Measurements from ENCODE around the gene GPR65.

Gene GPR65

DNA sequence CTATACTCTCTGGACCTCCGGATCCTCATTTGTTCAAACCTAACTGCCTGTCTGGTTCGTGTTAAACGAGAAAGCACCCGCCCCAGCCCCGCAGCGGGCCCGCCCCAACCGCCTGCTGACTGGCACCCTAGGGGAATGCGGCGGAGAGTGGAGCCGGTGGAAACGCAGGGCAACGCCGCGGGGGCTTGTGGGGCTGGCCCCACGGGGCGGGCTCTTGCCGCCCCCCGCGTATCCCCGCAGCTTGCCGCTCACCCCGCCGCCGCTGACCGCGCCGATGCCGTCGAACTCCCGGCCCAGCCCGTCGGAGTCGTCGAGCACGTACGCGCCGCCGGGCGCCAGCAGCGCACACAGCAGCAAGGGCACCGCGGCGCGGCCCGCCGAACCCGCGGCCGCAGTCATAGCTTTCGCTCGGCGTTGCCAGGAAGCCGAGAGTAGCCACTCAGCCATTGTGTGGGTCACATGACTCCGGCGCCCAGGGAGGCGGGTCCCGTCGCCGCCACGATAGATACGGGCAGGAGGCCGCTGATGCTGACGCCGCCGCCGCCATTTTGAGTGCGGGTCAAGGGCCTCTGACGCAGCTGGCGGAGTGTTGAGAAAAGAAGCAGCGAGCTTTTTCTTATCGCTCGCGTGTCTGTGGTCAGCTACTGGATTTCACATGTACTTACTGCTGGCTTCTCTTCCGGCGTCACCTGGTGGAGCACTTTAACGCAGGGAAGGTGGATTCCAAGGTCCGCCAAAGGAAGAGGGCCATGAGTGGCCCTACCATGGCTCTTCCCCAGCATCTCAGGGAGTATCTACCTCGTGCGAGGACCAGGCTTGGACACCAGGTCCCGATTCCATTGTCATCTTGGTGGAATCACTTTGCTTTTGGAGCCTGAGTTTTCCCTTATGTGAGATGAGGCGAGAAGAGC lies 12.0 kb upstream of the GPR65 start, which contains the start of gene GALC:
Gene GALC (minus strand): TSS at position 465 of the 911 bp plus-strand sequence. CDS start 18 bp downstream, at position 447.
- TF ChIP-seq TAF1 (IDR thresholded peaks at IDR 0.05; ENCODE audit: low read depth) (peak; percentile 49; the same call in 1 of the 2 replicates), USF1 (IDR thresholded peaks at IDR 0.05) (peak; percentile 95), YY1 (IDR thresholded peaks at IDR 0.05; ENCODE audit: low read depth) (peak; percentile 99), EGR1 (IDR thresholded peaks at IDR 0.05) (peak; percentile 74), NFIC (IDR thresholded peaks at IDR 0.05) (no peak), MAX (IDR thresholded peaks at IDR 0.05) (peak; percentile 84)

DNA sequence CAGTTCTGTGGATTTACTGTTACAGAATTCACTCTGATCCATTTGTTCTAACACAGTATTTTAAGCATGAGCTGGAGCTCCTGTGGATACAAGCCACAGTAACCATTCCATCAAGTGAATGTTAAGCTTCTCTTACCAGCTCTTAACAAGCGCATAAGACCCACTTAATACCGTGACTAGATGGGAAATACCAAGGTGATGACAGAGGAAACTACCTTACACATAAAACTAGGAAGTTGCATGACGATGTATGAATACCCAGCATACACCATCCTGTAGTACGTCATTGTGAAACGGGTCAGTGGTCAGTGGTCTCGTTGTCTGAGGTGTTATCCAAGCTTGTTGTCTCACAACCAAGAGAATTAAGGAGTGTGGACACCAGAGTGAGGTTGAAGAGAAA lies 10.0 kb upstream of the GPR65 start:
- TF ChIP-seq RAD21 (IDR thresholded peaks at IDR 0.05; ENCODE audit: low read depth) (no peak), EGR1 (IDR thresholded peaks at IDR 0.05) (no peak), YY1 (IDR thresholded peaks at IDR 0.05; ENCODE audit: low read depth) (no peak), CREB1 (IDR thresholded peaks at IDR 0.05; ENCODE audit: low read depth) (no peak), REST (IDR thresholded peaks at IDR 0.05; ENCODE audit: low read depth) (no peak), FOXM1 (IDR thresholded peaks at IDR 0.05; ENCODE audit: borderline replicate concordance, low read depth) (no peak), CEBPB (IDR thresholded peaks at IDR 0.05) (no peak), TCF12 (IDR thresholded peaks at IDR 0.05; ENCODE audit: low read depth) (no peak), MAX (IDR thresholded peaks at IDR 0.05) (no peak), TEAD4 (IDR thresholded peaks at IDR 0.05) (no peak), TAF1 (IDR thresholded peaks at IDR 0.05; ENCODE audit: low read depth) (no peak), NFIC (IDR thresholded peaks at IDR 0.05) (no peak), EP300 (IDR thresholded peaks at IDR 0.05; ENCODE audit: borderline replicate concordance) (no peak), USF1 (IDR thresholded peaks at IDR 0.05) (no peak)

DNA sequence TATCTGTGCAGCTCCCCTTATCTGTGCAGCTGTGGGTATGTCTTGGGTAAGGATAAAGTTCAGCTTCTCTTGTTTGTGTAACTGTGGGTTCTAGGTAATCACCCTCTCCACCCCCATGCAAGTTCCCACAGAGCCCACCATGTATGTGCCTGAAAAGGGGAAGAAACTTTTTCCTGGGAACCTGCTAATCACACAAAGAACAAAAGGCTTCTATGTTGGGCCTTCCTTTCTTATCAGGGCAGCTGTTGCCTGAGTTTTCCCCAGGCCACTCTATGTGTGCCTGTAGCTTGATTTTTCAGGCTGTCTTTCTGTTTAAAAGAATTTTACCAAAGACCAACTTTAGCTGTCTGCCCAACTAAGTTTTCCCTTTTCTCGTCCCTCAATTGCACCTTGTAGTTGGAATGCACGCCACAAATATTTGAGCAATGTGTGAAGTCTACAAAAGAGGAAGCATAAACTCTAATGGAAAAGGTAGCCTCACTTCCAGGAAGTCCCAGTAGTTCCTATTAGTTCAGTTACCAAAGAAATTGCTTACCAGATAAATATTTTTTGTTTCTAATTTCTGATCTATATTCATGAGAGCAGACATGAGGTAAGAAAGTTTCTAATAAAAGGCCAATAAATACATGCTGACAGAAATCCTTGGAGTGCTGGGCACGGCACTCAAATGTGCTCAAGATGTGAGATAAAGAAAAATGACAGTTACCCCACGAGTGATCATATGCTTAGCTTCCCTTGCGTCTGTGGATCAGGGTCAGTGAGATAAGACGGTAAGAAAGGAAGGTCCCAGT lies 9.2 kb upstream of the GPR65 start:
- TF ChIP-seq REST (IDR thresholded peaks at IDR 0.05; ENCODE audit: low read depth), result no peak
- no peak for TF ChIP-seq RAD21 (IDR thresholded peaks at IDR 0.05; ENCODE audit: low read depth)
- TF ChIP-seq CREB1 (IDR thresholded peaks at IDR 0.05; ENCODE audit: low read depth), result no peak
- TF ChIP-seq NFIC (IDR thresholded peaks at IDR 0.05), result no peak
- no peak for TF ChIP-seq EP300 (IDR thresholded peaks at IDR 0.05; ENCODE audit: borderline replicate concordance)
- no peak for TF ChIP-seq USF1 (IDR thresholded peaks at IDR 0.05)
- no peak for TF ChIP-seq FOXM1 (IDR thresholded peaks at IDR 0.05; ENCODE audit: borderline replicate concordance, low read depth)
- TF ChIP-seq CEBPB (IDR thresholded peaks at IDR 0.05), result no peak
- TF ChIP-seq TEAD4 (IDR thresholded peaks at IDR 0.05), result no peak
- no peak for TF ChIP-seq EGR1 (IDR thresholded peaks at IDR 0.05)
- TF ChIP-seq MAX (IDR thresholded peaks at IDR 0.05), result no peak
- TF ChIP-seq TAF1 (IDR thresholded peaks at IDR 0.05; ENCODE audit: low read depth), result no peak

GRCh38 chr14:87996291-87996592 lies 8.7 kb upstream of the GPR65 start:
- TF ChIP-seq TAF1 (IDR thresholded peaks at IDR 0.05; ENCODE audit: low read depth), result no peak
- TF ChIP-seq MAX (IDR thresholded peaks at IDR 0.05), result no peak
- TF ChIP-seq RAD21 (IDR thresholded peaks at IDR 0.05; ENCODE audit: low read depth), result no peak
- TF ChIP-seq NFIC (IDR thresholded peaks at IDR 0.05), result no peak
- TF ChIP-seq EGR1 (IDR thresholded peaks at IDR 0.05), result no peak
- no peak for TF ChIP-seq FOXM1 (IDR thresholded peaks at IDR 0.05; ENCODE audit: borderline replicate concordance, low read depth)
- TF ChIP-seq CREB1 (IDR thresholded peaks at IDR 0.05; ENCODE audit: low read depth), result no peak
- no peak for TF ChIP-seq EP300 (IDR thresholded peaks at IDR 0.05; ENCODE audit: borderline replicate concordance)
- TF ChIP-seq YY1 (IDR thresholded peaks at IDR 0.05; ENCODE audit: low read depth), result no peak
- no peak for TF ChIP-seq TCF12 (IDR thresholded peaks at IDR 0.05; ENCODE audit: low read depth)
- no peak for TF ChIP-seq ZBTB7A (IDR thresholded peaks at IDR 0.05; ENCODE audit: low read depth)
- TF ChIP-seq REST (IDR thresholded peaks at IDR 0.05; ENCODE audit: low read depth), result no peak
- no peak for TF ChIP-seq TEAD4 (IDR thresholded peaks at IDR 0.05)
- TF ChIP-seq USF1 (IDR thresholded peaks at IDR 0.05), result no peak
- TF ChIP-seq CEBPB (IDR thresholded peaks at IDR 0.05), result no peak
